GM12875 (cell line): ENCODE measurements around the gene BLOC1S2.

Experiments used
- H3K4me3 ChIP-seq: one replicate; pipeline ENCODE4 v1.5.1; 2011; ENCODE audit warnings: low read depth, low read length, control low read depth
- CTCF ChIP-seq: IDR thresholded peaks from 2 replicates; pipeline ENCODE4 v1.5.1; 2011; ENCODE audit warnings: low read depth, mild to moderate bottlenecking, control low read depth, inconsistent platforms, low read length, moderate library complexity, borderline replicate concordance; ENCODE audit not compliant: insufficient read depth

BLOC1S2 gene

GRCh38 chr10:100265821-100266485, 20.5 kb downstream of the BLOC1S2 start:
- H3K4me3 ChIP-seq, result no peak overlapping the region
- TF ChIP-seq CTCF, result no peak

GRCh38 chr10:100254191-100254590, 32.3 kb downstream of the BLOC1S2 start:
- no peak for TF ChIP-seq CTCF
- H3K4me3 ChIP-seq, result no peak overlapping the region

GRCh38 chr10:100253041-100253440, 33.4 kb downstream of the BLOC1S2 start:
- TF ChIP-seq CTCF, result no peak
- H3K4me3 ChIP-seq, result no peak overlapping the region

- TF ChIP-seq CTCF, result no peak
- no peak overlapping the region for H3K4me3 ChIP-seq
These were observed 37.7 kb downstream of the BLOC1S2 start for GRCh38 chr10:100248820-100249219.

GRCh38 chr10:100245484-100246220, 40.8 kb downstream of the BLOC1S2 start:
- no peak for TF ChIP-seq CTCF
- H3K4me3 ChIP-seq, result no peak overlapping the region

- no peak for TF ChIP-seq CTCF
- no peak overlapping the region for H3K4me3 ChIP-seq
These were observed 46.6 kb downstream of the BLOC1S2 start for GRCh38 chr10:100239851-100240250.

- TF ChIP-seq CTCF, result no peak
- no peak overlapping the region for H3K4me3 ChIP-seq
These were observed 48.1 kb downstream of the BLOC1S2 start for GRCh38 chr10:100238429-100238828.
